Endometrial microvascular endothelial cells (primary cell): ENCODE data around the gene SARDH. TPM values are rescaled to one million over a fixed set of nuclear protein-coding genes. Genes with fewer than 3 reads are reported as not detected.

ENCODE experiments used
- in situ Hi-C: cut with HindIII; loops from 2 replicates; pipeline ENCODE4 v1.10.0; 2017; ENCODE audit warnings: low sequenced_read_pairs, low pct_unique_long_range_greater_than_20kb; ENCODE audit errors: inconsistent ontology term
- total RNA-seq: library from RNA; depleted of rRNA; stranded (reverse); fragments of >200 nt; gene quantifications from one replicate; pipeline ENCODE4 v1.2.3, GENCODE V29; 2015; ENCODE audit errors: inconsistent ontology term

SARDH gene
- total RNA-seq, 1 donor from 2014 or later: not detected

DNA sequence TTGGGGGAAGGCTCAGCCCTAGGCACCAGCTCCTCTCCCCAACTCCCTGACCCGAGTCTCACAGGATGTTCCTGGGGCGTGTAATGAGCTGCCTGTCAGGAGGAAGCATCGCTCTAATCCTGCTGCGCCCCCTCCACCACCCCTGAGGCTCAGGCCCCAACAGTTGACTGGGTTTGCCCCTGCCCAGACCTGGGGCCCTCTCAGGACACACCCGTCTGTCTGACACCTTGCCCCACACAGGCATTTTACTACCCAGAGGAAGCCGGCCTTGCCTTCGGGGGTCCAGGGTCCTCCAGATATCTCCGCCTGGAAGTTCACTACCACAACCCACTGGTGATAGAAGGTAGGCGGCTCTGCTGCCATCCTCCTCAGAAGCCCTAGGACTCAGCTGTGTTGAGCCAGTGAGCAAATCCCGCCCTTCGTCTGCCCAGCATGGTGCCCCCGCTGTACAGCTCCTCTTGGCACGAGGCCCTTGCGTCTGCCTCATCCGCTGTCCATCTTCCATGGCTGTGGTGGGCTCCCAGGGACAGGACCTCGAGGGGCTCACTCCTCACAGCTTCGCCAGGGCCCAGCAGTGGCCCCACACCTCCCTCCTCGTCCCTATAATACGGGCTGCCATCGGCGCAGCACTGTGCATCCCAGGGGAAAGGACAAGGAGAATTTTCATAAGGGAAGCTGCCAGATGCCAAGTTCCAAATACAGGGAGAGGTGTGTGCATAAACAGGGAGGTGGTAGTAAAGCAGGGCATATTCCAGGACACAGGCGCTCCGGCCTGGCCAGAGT is 94.0 kb downstream of the SARDH start:
- in situ Hi-C loops: no loop called here

- in situ Hi-C loops: no loop called here
Measured at GRCh38 chr9:133643362-133643755, 94.8 kb downstream of the SARDH start.

DNA sequence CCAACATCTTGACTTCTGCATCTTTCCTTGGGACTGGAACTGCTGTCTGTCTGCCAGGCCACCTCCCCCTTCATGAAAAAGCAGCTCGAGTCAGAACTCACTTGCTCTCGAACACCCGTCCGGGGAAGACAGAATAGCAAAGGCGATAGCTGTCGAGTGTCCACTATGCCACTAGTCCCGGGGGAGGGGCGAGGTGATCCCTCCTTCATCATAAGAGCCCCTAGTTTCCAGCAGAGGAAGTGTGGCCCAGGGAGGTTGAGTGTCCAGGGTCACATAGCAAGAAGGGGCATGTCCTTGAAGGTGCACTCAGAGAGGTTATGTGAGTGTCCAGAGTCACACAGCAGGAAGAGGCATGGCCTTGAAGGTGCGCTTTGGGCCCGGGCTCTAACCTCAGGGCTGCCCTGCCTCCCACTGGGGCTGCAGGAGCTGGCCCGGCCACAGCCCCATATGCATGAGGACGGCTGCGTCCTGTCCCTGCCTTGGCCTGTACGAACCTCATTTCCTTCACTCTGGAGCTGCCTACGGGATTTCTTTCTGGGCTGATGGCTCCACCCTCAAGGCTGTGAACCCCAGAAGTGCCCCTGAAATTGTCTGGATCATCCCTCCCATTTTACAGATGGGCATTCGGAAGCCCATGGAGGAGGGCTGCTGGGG is 95.3 kb downstream of the SARDH start:
- in situ Hi-C loops: no loop called here

- in situ Hi-C loops: no loop called here
Measured at GRCh38 chr9:133641861-133642595, 96.1 kb downstream of the SARDH start.

DNA sequence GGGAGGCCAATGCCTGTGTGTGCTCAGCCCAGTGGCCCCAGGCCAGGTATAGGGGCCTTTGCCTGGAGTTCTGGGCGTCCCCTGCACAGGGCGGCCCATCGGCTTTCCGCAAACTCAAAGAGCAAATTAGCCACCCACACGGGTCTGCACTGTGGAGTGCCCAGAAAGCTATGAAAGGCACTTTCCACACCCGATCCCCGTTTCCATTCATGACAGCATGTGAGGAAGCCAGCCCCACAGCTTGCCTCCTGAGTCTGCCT is 96.8 kb downstream of the SARDH start:
- in situ Hi-C loops: no loop called here

DNA sequence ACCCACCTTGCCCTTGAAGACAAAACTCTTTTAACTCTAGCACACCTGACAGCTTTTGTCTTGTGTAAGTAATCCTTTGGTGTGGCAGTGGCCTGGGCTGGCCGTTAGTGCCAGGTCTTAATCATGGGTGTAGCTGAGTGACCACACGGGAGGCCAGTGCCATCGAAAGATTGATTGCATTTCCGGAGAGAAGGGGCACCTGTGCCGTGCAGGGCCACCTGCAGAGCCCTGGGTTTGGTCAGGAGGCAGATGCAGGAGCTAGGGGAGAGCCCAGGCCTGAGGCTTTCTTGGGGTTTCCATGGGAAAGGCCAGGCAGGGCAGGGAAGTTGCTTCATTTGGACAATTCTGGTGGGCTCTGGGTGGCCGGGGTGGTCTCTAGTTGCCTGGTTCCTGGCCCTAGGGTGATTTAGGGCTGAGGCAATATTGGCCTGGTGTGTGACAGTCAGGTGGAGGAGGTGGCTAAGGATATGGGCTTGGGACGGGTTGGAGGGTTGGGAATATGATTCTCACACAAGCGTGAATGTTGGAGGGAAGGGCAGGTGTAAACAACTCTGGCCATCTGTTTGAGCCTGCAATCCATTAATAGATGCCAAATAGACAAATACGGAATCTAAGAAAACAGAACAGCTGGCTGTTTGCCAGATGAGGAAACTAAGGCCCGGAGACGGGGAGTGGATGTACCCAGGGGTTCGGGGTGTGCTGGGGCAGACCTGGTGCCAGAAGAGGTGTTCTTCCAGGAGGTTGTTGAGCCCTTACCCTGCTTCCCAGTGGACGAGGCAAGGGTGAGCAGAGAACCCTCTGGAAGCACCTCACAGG is 97.4 kb downstream of the SARDH start:
- in situ Hi-C loops: no loop called here

GRCh38 chr9:133640160-133640559 is 98.0 kb downstream of the SARDH start:
- in situ Hi-C loops: no loop called here

DNA sequence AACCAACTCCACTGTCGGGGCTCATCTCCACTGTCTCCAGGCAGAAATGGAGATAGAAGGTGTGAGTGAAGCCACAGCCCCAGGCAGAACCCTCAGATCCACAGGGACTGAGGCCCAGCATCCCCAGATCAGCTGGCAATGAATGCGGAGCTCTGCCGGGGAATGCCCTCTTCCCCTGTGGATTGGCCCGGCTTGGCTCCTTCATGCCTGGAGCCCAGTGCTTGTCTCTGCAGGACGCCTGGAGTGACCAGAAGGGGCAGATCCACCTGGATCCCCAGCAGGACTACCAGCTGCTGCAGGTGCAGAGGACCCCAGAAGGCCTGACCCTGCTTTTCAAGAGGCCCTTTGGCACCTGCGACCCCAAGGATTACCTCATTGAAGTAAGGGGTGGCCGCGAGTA is 98.5 kb downstream of the SARDH start:
- in situ Hi-C loops: no loop called here

DNA sequence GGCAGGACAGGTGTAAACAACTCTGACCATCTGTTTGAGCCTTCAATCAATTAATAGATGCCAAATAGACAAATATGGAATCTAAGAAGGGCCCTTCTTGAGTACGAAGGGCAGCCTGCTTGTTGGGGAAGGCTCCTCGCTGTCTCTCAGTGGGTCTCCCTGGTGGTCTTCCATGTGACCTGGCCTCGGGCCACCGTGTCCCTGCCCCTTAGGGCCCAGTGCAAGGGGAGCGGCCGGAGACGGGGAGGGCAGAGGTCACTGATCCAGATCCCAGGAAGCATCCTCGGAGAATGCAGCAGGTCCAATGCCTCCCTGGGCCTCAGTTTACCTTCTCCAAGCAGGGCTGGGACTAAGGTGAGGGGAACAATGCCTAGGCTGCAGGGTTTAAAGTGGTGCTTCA is 99.4 kb downstream of the SARDH start:
- in situ Hi-C loops: no loop called here

- in situ Hi-C loops: no loop called here
Measured at GRCh38 chr9:133638076-133638475, 100.1 kb downstream of the SARDH start.

- in situ Hi-C loops: no loop called here
Measured at GRCh38 chr9:133637451-133638055, 100.6 kb downstream of the SARDH start.

- in situ Hi-C loops: no loop called here
Measured at GRCh38 chr9:133636902-133637301, 101.2 kb downstream of the SARDH start.

DNA sequence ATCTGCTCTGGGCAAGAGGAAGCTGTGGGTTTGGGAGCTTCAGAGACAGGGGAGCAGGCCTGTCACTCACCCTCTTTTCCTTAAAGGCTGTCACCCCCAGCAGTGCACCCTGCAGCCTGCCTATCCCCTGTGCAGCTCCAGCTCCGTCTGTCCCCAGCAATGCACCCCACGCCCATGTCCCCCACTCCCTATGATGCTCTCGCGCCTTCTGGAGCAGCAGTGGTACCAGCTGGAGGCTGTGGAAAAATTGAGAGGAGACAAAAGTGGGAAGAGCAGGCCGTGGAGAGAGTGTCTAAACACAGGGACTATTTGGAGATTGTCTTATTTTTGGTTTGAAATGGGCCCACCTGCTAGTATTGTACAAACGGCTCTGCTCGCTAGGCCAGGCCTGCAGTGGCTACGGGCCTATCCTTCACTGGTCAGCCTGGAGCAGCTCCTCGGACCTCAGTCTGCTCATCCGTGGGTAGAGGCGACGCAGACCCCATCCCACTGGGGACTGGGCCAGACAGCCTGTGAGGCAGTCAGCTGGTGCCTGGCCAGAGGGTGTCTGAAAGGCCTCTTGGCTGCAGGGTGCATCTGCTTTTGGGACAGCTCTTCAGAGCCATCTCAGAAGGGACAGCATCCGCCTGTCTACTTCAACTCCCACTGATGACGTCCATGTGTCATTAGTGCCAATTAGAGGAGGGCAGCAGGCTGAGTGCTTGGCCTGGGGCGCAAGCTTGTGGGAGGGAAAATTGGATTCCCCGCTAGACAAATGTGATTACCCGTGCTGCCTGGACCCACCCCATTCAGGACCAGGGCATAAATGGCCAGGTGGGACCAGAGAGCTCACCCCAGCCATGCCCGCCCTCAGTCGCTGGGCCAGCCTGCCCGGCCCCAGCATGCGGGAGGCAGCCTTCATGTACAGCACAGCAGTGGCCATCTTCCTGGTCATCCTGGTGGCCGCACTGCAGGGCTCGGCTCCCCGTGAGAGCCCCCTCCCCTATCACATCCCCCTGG is 102.3 kb downstream of the SARDH start, which contains the start of gene DBH:
DBH (plus strand) TSS at position 831 of the 999 bp plus-strand sequence; CDS start at position 840, 9 bp downstream.
- in situ Hi-C loops: no loop called here

DNA sequence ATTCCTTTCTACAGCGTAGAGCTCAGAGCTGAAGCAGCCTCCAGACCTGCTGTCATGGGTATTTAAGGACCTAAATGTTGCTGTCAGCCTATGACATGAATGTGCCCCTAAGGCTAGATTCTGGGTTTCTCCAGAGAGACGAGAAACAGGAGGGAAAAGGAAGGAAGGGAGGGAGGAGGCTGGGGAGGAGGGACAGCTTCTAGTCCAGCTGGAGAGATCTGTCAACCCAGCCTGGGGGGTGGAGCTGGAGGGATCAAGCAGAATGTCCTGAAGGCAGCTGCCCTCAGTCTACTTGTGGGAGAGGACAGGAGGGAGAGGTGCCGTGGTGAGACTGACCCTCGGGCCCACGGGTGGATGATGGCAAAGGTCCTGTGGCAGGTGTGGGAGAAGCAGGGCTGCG is 103.1 kb downstream of the SARDH start:
- in situ Hi-C loops: no loop called here

DNA sequence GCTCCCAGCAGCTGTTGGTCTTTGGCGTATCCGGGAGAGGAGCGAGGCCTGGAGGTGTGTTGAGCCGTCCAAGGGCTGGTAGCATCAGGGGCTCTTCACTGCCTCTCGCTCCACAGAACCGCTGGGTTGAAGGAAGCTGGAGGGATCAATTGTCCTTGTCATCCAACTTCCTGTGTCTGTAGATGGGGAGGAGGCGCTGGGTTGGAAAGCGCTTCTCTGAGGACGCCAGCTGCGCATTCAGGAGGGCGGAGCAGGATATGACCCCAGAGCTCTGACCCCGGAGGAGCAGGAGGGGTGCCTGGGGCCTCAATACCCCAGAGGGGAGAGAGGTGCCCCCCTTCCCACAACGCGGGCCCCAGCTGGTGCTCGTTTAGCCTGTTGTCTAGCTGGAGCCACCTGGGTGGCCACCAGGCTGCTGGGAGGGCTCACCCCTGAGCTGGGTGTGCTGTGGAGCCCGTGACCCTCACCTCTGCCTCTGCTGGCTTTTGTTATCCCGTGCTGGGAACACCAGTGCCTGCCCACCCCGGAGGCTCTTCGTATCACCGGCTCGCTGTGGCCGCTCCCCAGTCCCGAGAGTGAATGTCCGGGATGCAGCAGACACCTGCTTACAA is 104.0 kb downstream of the SARDH start:
- in situ Hi-C loops: no loop called here

- in situ Hi-C loops: no loop called here
Measured at GRCh38 chr9:133633681-133634080, 104.5 kb downstream of the SARDH start.
